NCI-H526 treated with DMSO at 0.1 percent for 48 hours (cell line): ENCODE results near the gene GBP7.
"Not testable (repeated sequence)": the region's sequence is repeated elsewhere in the genome, so short reads cannot be mapped to it uniquely, and the experiment has no call there.

ENCODE experiments used
- DNase-seq: peaks from one replicate; lab custom pipeline; 2025; lab: John Stamatoyannopoulos, UW

The GBP7 gene, protein sequence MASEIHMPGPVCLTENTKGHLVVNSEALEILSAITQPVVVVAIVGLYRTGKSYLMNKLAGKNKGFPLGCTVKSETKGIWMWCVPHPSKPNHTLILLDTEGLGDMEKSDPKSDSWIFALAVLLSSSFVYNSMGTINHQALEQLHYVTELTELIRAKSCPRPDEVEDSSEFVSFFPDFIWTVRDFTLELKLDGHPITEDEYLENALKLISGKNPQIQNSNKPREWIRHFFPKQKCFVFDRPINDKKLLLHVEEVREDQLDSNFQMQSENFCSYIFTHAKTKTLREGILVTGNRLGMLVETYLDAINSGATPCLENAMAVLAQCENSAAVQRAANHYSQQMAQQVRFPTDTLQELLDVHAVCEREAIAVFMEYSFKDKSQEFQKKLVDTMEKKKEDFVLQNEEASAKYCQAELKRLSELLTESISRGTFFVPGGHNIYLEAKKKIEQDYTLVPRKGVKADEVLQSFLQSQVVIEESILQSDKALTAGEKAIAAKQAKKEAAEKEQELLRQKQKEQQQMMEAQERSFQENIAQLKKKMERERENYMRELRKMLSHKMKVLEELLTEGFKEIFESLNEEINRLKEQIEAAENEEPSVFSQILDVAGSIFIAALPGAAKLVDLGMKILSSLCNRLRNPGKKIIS

DNA sequence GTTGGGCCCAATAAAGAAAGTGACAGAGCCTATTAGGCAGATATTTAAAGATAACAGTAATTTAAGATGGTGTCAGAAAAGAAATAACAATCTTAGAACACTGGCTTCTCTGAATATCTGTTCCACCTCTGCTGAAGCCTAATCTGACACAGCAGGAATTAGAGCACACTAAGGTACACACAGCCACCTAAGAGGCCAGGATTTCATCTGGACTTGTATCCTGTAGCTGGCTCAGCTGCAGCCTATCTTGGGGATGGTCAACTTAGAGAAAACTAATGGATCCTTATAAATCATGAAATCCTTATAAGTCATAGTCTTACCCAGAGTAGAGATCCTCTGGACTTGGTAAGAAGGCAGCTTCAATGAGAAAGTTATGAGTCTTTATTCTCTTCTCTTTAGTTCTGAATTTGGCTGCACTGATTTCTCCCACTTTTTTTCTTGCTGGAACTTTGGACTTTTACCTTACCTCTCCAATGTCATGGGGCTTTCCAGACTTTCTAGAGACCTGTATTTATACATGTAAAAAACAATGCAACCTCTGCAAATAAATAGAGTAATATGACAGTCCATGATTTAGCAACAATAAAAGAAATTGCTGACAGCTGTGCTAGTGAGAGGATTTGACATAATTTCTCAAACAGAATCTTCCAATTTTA lies at the start of gene GBP7:
GBP7 (minus strand) TSS at position 403 of the 656 bp plus-strand sequence. CDS start 4,068 bp downstream, outside the sequence.
- DNase-seq = no peak

DNA sequence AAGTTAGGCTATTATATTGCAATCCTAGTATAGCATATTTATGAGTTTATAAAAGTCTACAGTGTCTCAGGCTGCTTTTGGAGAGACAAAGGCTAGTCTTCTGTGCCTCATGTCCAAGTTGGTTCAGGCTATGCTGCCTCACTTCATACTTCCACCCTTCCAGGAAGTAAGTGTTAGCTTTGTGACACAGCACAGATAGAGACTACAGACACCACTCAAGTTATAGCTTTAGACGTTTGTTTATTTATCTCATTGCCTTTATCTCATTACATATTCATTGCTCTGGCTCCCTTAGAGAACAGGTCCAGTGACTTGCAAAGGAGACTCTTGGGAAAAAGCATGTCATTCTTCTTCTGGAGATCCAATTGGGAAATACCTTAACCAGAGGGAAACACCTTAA lies 45.5 kb upstream of the GBP7 start:
- DNase-seq = no peak

DNA sequence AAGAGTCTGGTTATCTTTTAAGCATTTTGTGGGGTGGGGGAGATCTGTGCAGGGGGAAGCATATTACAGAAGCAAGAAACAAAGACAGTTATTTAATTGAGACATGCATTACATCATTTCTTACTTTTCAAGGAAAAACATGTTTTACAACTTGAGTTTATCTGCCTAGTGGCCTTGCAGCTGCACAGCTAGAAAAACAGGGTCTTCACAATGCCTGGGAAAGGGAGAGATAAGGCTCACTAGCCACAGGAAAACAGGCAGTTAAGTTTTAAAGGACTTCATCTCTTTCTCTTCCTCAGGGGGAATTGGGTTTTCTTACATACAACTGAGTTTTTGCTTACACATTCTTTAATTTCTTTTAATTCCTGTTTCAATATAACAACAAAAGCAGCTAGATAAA lies 44.0 kb upstream of the GBP7 start:
- not testable (repeated sequence) for DNase-seq

DNA sequence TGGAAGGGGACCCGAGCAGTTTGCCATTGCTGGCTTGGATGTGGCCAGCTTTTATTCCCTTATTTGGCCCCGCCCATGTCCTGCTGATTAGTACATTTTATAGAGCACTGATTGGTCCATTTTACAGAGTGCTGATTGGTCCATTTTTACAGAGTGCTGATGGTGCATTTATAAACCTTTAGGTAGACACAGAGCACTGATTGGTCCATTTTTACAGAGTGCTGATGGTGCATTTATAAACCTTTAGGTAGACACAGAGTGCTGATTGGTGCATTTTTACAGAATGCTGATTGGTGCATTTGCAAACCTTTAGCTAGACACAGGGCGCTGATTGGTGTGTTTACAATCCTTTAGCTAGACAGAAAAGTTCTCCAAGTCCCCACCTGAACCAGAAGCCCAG lies 43.1 kb upstream of the GBP7 start:
- DNase-seq = not testable (repeated sequence)

DNA sequence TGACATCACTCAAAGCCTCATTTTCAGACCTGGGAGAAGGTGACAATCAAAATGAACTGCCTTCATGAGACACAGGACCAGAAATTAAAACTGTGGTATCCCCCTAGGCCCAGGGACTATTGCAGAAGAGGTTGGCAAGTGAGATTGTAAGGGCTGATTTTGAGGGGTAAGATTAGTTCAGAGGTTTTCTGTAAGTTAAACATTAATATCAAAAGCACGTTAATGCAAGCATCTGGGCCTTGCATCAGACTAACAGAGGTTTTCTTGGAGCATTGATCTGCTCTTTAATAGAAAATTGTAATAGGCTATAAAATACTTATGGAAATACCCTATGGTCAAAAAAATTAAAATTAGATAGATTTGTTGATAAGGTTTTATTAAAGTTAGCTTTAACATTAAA lies 37.5 kb upstream of the GBP7 start:
- DNase-seq = no peak

DNA sequence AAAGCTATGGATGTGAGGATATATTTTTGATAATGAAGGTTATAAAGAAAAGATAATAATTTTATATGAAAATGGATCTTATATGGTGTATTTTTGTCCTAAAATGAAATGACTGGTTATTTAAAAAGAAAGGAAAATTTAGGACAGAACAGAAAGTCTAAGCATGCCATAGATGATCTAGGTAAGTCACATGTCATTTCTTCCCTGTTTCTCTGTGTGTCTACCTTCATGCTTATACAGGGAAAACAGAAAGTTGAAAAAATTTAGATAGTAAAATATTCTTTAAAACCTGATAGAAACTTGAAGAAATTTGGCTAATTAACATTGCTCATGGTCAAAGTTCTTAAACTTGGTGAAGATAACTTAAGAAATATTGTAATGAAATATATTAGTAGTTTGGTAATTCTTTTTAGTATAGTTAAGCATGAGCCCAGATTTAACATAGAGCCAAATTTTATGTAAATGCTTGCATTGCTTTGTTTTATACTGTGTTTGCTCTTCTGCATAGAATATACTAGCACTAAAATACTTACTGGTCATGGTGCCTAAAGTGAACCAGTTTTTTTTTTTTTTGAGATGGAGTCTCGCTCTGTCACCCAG lies 35.3 kb upstream of the GBP7 start:
- DNase-seq = no peak

DNA sequence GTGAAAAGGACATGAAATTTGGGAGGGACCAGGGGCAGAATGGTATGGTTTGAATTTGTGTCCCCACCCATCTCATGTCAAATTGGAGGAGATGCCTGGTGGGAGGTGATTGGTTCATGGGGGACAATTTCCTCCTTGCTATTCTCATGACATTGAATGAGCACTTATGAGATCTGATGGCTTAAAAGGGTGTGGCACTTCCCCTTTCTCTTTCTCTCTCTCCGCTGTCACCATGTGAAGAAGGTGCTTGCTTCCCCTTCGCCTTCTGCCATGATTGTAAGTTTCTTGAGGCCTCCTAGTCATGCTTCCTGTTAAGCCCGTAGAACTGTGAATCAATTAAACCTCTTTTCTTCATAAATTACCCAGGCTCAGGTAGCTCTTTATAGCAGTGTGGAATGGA lies 30.6 kb upstream of the GBP7 start:
- no peak for DNase-seq

DNA sequence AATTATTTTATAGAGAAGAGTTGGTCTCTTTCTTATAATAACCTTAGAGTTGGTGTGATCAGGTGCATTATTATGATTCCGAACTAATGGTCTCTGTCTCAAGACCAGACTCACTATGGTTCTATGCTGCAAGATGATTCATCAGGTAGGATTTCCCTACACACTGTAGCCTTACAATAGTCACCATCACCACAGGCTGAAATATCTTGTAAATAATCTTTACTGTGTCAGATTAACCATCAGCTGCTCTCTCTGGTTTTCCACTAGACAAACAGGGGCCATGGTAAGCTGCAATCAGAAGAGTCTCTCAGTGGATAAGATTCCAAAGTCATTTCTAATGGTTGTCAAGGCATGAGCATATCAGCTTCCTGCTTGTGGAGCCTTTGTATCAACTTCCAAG lies 27.4 kb upstream of the GBP7 start:
- DNase-seq = no peak

DNA sequence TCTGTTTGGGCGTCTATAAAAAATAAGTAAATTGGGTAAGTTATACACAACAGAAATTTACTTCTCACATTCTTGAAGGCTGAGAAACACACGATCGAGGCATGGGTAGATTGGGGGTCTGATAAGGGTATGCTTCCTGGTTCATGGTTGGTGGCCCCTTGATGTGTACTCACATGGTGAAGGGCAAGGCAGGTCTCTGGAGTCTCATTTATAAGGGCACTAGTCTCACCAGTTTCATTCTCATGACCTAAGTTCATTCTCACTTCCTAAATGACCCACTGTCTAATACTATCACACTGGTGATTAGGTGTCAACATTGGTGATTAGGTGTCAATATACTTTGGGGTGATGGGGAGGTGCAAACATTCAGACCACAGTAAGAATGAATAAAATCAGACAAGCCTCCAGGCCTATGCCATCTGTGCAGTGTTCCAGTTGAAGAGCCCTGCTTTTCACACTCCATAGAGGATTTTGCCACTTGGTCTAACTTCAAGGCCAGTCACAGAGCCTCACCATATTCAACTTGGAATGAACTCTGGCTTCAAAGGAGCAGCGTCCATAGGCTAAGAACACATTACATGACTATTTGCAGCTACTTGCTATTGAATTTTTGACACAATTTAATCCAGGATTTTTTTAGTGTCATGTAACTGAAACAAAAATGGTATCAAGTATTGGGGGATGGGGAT lies 25.4 kb upstream of the GBP7 start:
- no peak for DNase-seq

DNA sequence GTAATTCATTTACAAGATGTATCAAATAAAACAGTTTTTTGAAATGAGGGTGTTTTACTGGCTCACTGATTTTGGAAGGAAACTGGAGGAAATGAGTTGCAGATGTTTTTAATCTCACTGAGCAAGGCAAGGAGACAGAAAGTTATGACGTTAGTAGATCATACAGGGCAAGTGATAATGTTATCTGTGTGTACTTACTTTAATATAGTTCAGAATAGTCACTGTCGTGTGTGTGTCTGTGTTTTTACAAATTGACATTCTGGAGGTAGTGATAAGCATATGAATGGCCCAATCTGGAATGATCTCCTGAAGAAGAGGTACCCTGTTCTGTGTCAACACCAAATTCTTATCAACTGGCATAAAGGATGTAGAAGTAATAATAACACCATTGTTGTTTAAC lies 24.9 kb upstream of the GBP7 start:
- DNase-seq = no peak

DNA sequence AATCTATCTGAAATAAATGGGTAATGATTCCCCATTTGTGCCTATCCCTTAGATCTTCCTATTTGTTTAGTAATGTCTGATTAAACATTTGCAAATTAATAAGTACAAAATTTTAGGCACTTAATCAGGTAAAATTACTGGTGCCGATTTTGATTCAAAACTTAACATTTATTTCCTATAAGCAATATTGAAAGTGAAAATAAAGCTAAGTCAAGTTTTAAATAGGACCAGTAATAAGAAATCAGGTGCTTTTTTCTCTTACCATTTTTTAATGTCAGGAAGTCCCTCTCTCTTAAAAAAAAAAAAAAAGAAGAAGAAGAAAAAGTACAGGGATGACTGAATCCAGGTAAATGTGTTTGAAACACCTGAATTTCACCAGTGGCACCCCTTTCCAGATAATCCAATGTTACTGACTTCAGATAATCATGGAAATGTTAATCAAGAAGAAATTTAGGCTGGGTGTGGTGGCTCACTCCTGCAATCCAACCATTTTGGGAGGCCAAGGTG lies 23.8 kb upstream of the GBP7 start:
- no peak for DNase-seq

DNA sequence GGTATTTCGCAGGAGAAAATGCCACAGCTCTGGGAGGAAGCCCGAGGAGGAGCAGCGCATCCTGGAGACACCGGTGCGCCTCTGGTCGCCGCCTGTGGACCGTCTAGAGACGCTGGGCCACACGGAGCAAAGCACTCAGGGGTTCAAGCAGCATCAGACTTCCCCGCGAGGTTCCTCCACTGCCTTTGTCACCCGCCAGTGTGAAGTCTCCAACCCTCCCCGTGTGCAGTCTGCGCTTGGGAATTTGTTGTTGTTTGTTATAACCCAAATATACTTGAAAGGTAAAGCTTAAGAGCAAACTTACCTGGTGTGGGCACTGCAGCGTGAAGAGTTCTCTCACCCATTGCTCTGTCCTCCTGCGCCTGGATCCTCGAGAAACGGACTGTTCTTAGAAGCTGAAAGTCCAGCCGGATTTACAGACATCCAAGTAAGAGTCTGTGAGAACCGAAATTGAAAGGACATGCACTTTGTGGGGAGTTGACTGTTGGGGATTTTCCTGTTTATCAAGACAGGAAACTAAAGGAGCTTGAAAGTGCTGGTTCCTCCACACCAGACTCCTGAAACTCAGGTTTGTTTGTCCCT lies 22.8 kb upstream of the GBP7 start, which contains the start of gene GBP4:
GBP4 (minus strand) TSS at position 452 of the 582 bp plus-strand sequence; CDS start at position 344, 108 bp downstream.
- DNase-seq = no peak

DNA sequence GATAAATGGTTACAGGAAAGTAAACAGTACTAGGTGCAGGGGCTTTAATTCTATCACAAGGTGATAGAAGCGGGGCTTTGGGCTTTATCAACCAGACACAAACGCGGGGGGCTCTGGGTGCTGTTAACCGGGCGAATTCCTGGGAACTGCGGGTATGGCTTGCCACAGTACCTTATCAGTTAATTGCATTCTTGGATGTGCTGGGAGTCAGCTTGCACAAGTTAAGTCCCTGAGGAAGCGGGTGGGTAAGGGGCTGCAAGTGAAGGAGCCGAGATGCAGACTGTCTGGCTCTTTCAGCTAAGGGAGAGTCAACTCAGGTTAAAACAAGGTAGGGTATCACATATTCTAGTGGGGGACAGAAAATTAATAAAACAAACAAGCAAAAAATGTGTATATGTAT lies 22.3 kb upstream of the GBP7 start:
- no peak for DNase-seq

DNA sequence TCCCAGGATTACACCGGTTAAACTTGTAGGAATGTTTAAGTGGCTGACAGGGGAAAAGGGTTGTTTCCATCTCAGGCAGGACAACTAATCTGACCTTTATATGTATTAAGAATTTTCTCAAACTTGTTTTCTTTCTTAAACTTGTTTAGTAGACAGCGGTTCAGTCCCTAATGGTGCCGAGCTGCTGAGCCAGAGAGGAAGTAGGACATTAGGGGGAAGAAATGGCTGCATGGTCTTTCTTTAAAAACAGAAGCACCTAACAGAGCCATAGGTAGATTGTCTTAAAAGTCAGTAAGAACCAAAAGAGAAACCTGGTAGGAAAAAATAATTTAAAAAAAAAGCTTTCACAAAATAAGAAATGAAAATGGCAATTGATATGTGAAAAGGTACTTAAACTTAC lies 19.7 kb upstream of the GBP7 start:
- DNase-seq = no peak

DNA sequence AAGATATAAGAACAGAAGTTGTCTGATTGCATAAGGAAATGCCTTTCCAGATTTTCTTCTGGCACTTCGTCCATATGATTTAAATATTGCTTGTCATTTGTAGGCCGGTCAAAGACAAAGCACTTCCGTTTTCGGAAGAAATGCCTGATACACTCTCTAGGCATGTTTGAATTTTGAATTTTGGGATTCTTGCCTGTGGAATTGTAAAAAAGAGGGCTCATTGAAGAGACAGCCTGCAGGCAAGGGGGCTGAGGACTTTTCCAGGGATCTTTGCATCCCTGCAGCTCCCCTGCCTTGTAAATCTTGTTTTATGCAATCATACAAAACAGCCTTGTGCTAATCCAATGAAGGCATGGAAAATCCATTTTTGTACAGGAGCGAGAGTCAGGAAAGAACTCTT lies 15.5 kb upstream of the GBP7 start:
- DNase-seq = no peak

DNA sequence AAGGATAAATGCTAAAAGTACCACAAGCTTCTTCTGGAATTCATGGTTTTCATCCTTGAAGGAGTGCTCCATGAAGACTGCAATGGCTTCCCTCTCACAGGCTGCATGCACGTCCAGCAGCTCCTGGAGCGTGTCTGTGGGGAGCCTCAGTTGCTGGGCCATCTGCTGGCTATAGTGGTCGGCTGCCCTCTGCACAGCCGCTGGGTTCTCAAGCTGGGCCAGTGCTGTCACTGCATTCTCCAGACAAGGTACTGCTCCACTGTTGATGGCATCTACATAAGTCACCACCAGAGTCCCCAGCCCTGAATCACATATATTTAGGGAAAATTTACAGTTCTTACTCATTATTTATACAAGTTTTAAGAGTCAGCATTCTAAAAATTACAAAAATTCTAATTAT lies 14.2 kb upstream of the GBP7 start:
- DNase-seq = no peak

DNA sequence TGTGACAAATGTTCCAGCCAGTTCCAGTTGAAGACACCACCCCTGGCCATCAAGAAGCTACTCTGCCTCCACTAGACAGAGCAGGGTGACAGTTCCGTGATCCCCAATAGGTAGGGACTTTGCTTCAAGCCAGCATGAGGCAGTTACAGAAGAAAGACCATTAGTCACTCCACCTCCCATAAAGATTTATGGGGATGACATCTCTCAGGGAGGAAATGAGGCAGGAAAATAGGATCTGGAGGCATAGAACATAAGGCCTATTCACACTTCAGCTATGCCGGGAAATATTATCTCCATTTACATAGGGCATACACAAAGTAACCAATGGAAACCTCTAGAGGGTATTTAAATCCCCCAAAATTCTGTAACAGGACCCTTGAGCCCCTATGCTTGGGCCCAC lies 3.5 kb upstream of the GBP7 start:
- DNase-seq = no peak

DNA sequence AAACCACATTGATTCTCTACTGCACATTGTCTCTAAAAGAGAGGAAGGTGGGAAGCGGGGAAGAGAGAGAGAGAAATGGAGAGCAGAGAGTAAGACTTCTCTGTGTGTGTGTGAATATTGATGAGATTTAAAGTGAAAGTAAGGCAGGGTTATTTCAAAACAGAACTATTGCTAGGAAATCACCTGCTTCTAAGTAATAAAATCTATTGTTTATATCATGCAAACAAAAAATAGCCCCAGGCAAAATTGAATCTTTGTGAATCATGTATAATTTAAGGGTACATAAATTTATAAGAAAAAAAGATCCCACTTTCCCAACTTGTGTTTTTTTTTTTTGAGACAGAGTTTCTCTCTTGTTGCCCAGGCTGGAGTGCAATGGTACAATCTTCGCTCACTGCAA lies 1.2 kb upstream of the GBP7 start:
- DNase-seq = no peak

DNA sequence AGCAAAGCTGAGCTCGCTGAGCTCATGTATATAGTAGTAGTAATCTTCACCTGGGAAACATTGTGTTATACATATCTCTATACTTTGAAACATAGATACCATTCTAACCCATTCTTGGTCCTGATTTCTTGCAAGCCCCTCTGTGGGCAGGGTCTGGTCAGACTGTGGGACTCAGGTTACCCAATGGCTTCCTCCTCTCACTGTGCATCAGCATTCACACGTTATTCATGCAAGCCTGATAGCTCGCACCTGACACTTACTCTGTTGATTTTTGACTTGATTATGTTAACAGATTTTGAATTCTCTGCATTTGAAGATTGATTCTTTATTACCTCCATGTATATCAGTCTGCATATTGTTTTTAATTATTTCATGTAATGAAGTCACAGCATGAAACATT lies 1.3 kb downstream of the GBP7 start:
- DNase-seq = no peak

DNA sequence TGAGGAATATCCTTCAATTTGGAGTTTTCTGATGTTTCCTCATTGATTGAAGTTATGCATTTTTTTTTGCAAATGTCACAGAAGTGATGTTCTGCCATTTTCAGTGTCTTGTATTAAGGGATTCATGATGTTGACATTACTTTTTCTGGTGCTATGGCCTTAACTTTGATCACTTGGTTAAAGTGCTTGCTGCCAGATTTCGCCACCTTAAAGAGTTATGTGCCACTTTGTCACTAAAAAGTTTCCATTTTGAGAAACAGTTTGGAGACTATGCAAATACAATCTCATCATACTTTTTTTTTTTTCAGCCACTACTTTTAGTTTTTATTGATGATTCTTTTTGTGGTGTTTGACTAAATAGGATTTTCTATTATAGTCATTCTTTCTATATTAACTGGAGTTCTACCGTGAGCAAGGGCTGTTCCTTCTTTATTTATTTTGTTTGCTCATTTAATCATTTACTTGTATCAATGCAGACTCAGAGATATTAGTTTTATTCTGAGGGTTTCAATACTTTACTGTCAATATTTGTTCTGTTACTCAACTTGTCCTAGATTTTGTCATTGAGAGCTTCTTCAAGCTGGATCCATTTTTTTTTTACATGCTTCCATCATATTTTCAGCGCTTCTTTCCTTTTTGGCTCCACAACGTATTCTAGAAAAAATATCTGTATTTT lies 3.2 kb downstream of the GBP7 start:
- DNase-seq = no peak

DNA sequence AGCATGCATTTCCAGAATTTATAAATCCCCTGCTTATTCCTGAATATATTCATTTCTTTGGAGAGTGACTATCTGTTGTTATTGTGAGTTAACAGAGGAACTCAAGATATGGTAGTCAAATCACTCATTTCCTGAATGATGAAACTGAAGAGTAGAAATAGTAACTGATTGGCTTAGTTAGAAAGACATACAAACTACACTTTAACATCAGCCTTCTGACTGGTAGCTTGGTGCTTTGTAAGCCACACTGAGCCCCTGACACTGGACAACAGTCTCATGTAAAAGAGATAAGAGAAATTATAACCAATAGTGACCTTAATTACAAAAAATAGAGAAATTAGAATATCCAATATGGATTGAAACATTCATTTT lies 4.8 kb downstream of the GBP7 start:
- no peak for DNase-seq
